GM19351 (cell line): ENCODE results near the gene SLC7A5.
"Not testable (repeated sequence)": the region's sequence is repeated elsewhere in the genome, so short reads cannot be mapped to it uniquely, and the experiment has no call there.

Experiments
- ATAC-seq: cut with Tn5 transposase; IDR thresholded peaks from one replicate; pipeline ENCODE4 v1.9.1; 2021; ENCODE audit warnings: mild to moderate bottlenecking, moderate library complexity; ENCODE audit not compliant: unreplicated experiment

SLC7A5 gene

DNA sequence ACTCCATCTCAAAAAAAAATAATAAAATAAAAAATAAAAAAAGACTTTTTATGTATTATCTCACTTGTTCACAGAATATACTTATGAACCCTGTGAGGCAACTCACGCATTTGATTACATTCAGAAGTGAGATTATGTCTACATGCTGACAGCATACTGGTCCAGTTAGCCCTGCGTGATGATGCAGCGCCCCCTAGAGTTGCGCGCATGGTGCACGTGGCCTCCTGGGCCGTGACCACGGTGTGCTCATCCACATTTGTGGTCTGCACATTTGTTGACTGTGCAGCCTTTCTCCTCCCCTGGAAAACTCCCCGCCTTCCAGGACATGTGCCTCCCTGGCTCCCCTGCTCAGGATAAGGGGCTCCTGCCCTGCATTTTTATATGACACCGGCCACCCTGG is 20.5 kb upstream of the SLC7A5 start:
- not testable (repeated sequence) for ATAC-seq

DNA sequence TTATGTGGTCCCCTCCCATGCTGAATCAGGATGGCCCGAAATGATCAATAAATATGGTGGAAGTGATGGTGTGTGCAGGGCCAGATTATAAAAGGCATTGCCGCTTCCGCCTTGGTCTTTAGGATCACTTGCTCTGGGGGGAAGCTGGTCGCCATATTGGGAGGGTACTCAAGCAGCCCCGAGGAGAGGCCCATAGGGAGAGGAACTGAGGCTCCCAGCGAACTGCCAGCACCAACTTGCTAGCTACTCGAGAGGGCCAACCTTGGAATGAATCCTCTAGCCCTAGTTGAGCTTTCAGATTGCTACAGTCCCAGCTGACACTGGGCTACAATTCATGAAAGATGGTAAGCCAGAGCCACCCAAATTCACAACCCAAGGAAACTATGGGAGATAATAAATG is 19.0 kb upstream of the SLC7A5 start:
- not testable (repeated sequence) for ATAC-seq

DNA sequence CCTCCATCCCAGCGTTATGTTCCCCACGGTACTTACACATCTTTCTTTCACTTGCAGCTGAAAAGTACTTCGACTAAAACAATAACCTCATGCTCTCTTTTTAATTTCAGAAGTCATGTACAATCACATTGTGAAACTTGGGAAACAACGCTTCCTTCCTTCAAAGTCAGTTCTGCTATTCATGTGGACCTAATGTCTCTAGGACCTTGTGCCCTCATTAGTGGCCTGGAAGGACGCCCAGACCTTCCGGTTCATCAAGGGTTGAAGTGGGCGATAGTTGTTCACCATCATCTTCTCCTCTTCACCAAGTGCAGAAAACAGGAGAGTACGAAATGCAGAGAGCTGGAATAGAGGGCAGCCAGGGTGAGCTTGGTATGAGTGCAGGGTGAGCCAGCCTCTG is 18.6 kb upstream of the SLC7A5 start:
- ATAC-seq, result not testable (repeated sequence)

DNA sequence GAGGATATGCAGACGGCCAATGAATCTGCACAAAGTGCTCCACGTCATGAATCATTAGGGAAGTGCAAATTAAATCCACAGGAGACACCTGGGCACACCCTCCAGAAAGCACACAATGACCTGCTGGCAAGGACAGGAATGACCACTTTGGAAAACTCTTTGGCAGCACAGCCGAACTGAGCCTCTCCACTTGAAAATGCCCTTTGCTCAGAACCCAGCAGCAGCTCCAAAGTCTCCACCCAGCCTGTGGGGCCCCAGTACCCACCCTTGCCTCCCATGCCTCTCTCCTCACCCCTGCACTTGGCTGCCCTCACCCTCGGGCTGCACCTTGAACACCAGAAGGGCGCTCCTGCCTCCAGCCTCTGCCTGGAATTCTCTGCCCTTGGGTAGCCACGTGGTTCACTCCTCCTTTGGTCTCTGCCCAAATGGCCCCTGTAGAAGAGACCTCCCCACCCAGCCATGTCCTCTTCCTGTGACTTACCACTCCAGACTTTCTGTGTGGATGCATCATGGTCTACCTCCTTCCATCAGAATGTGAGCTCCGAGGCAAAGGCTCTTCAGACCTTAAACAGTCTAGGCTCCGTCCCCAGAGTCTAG is 16.2 kb upstream of the SLC7A5 start:
- ATAC-seq, result not testable (repeated sequence)

DNA sequence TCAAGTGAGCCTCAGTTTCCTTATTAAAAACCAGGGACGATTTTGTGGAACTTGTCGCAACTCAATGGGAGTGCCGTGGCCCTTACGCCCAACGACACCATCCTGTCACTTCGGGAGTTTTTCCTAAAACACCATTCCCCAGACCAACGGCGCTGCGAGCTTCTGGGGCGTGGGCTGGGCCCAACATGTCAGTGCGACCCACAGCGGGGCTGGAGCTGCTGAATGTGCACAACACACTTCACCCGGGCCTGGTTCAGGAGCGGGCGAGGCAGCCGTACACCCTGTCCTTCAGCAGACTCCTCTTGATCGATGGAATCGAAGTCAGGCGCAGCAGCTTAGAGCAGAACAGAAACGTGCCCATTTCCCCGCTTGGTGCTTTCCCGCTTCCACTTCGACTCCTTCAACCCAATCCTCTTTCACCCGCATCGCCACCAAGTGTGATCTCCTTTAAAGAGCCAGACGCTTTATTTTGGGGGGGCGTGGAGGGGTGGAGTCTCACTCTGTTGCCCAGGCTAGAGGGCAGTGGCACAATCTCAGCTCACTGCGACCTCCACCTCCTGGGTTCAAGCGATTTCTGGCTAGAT is 13.2 kb upstream of the SLC7A5 start:
- ATAC-seq, result no peak

DNA sequence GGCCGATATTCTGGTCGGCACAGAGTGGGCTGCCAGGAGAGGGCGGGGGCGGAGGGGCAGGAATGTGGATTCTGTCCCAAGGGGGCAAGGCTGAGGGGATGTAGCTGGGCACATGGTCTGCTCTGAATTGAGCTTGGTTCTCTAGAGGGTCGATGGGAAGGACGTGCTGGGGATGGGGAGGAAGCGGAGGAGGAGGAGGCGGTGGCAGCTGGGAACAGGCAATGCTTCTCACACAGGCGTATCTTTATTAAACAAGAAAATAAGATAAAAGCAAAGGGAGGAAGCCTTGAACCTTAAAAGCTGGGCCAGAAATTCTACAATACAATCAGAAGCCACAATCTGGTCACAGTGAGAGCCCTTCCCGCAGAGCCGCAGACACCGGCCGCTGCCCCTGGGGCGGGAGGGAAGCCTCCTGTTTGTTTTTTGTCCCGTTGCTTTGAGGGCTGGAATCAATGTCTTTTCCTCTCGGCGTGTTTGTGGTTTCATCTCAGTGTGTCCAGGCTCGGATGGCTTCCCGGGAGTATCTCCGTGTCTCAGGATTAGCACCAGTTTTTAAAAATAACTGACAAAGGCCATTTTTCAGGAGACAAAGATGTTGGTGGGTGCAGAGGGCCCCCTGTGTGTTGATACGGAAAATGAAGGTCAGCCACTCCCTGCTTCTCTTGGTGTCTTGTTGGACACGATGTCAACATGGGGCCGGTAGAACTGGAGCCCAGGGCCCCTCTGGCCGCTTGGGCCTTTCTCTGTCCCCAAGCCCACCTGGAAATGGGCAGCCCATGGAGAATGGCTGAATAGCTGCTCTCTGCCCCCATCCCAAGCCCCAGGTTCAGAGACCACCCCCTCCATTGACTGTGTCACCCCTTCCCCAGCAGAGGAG is 12.3 kb upstream of the SLC7A5 start:
- ATAC-seq, result no peak

DNA sequence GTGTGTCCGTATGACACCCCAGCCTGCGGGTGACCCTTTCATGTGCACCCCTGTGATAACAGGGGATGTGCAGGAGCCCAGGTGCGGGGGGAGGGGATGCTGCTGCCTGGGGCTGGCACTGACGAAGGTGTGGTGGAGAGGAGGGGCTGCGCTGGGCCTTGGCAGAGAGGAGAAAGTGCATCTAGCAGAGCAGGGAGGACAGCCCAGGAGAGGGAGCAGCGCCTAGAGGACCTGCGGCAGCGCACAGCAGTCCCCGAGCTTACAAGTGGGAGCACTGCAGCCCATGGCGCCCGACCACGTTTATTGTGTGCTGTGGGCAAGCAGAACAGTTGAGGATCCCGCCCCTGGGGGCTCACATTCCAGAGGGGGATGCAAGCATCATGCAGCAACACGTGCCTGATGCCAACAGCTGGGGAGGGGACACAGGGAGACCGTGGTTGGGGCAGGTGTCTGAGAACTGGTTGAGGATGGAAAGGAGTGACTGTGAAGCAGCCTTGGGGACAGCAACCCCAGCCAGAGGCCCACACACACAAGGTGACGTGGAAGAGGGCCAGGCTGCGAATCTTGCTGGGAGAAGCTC is 10.9 kb upstream of the SLC7A5 start:
- ATAC-seq, result no peak

DNA sequence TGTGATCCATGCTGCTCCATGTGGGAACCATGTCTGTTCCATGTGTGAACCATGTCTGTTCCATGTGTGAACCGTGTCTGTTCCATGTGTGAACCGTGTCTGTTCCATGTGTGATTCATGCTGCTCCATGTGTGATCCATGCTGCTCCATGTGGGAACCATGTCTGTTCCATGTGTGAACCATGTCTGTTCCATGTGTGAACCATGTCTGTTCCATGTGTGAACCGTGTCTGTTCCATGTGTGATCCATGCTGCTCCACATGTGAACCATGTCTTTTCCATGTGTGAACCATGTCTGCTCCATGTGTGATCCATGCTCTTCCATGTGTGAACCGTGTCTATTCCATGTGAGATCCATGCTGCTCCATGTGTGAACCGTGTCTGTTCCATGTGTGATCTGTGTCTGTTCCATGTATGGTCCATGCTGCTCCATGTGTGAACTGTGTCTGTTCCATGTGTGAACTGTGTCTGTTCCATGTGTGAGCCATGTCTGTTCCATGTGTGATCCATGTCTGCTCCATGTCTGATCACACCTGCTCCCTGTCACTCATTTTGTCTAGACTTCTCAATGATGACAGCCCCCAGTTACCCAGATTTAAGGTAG is 10.2 kb upstream of the SLC7A5 start:
- ATAC-seq, result not testable (repeated sequence)

DNA sequence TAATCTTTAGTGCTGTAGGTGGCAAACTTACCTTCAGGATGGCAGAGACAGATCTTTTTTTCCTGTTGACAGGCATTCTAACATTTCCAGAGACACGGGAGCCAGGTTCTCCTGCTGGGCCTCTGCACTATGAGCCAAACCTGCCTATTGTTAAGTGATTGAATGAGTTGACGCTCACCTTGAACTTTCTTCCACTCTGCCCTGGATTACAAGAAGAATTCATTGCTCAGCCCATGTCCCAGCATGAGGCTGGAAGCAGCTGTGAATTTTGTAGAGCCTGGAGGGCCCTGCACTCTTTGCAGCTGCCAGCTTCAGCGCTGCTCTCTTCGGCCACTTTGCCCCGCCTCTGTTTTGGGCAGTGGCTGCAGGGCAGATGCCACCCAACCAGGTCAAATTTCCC is 9.4 kb upstream of the SLC7A5 start:
- ATAC-seq, result no peak

DNA sequence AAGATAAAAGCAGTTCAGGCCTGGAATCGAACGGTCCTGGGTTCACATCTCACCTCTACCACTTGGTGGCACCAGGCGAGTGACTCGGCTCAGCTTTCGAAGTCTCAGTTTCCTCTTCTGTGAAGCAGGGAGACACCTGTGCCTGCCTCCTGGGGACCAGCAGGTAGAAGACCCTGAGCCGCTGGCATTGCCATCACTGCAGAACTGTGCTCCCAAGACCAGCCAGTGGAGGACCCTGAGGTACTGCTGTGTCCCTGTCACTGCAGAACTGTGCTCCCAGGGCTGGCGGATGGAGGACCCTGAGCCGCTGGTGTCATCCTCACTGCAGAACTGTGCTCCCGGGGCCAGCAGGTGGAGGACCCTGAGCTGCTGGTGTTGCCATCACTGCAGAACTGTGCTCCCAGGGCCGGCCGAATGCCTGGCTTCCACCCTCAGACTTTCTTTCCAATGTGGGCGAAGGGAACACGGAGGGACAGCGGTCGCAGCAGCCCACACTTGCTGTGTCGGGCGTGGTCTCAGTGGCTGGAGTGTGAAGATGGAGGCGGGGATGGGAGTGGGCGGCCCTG is 8.7 kb upstream of the SLC7A5 start:
- ATAC-seq, result no peak

DNA sequence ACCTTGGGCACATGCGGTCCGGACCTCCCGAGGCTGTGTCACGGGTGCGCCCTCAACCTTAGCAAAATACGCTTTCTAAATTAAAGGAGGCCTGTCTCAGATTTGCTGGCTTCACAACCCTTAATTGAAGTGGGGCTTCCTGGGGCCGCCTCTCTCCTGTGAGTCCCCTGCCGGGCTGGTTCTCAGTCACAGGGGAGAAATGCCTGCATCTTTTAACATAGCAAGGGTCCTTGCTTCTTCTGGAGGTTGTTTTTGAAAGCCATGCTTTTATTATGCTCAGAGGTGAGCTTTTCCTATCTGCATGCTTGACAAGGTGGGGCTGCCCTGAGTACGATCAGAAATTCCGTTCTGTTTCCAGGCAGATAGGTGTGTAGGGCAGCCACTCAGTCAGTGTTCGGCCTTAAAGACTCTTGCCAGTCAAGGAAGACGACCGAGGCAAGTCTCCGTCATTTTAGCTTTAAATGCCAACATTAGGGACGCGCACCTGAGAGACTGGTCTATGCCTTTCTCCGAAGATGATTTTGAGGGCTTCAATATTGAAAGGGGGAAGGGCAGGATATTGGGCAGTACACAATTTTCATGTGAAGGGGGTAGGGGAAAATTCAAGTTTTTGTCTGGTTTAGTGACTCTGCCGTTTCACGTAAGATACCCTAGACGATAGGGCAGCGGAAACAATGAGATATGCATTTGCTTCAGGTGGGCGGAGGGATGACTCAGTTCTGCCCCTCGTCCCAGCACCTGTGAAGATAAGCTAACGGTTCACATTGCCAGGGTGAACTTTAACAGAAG is 5.5 kb upstream of the SLC7A5 start:
- ATAC-seq, result no peak

DNA sequence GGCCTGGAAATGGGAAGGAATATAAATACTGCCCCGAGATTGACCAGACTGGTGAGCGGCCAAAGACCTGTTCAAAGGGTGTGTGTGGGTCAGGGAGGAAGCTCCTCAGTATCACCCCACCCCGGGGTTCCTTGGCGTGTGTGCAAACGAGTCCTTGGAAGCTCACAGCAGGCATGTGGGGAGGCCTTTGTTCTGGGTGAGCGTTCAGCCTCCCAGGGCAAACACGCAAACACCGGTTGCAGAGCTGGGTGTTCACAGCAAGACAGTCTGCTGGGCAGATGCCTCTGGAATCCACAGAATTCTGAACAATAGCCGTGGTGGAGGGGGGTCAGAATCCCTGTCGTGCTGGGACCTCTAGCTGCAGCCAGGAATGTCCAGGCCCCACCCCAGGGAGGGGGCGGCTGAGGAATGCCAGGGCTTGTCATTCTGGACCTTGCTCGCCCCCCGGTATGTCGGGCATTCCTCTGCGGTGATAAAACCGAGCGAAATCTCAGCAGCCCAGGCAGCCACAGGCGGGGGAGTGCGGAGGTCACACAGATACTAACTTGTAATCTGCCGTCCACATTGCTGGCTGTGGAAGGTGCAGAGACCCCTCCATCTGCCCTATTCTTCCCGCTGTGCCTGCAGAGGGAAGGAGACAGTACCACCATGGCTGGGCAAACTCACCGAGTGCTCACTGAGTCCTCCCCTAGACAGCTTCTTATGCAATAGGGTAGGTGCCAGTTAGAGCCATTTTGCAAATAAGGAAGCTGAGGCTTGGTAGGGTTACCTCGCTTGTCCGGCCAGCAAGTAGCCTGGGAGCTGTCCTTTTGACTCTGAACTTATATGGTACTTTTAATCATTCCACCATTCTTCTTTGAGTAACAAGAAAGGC is 1.3 kb upstream of the SLC7A5 start:
- not testable (repeated sequence) for ATAC-seq

DNA sequence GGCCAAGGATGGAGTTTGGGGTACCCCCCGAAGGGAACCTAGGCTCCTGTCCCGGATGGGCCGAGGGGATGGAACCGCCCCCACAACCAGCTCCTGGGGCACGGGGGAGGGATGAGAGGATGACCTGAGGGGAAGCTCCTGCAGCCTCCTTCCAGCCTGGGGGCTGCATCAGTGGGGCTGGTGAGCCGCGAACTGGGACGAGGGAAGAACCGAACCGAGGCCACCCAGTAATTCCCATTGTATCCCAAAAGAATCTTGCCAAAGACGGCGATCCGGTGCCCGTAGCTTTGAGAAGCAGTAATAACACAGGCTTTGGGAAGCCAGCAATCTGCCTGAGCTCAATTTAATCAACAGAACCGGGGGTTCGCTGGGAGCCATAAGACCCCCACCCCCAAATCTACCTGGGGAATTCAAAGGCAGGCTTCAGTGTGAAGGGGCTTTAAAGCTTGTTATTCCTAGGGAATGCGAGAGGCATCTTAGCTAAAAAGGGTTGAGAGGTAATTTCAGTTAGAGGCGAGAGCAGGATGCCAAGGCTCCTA is 641 bp upstream of the SLC7A5 start:
- ATAC-seq, result not testable (repeated sequence)

DNA sequence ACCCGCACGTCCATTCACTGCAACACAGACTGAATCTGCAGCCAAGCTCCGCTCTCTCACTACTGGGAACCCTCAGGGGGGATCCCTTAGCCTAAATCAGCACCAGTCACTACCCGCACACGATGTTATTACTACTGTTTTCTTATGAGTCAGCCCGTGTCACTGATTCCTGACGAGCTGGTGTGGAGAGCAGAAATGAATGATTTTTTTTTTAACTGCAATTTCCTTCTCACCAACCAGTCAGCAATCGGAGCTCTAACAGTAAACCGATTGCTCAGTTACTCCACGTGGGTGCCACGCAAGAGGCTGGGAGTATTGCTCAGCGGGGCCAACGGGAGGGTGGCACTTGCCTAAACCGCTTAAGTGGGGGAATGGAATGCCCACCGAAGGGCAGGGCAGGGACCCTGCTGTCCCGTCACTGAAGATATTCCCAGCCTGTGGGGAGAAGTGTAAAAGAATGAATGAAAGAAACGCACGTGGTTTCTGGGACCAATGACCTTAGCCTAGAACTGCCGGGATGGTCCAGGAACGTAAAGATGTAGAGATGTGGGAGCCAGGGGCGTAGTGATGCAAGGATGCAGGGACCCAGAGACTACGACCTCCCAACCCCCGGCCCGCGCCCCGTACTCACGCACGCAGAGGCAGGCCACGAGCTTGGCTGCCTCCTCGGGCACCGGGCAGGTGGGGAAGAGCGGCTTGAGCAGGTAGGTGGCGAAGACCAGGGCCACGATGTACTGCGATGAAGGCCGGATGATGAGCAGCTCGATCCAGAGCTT is 865 bp downstream of the SLC7A5 start:
- ATAC-seq, result not testable (repeated sequence)

DNA sequence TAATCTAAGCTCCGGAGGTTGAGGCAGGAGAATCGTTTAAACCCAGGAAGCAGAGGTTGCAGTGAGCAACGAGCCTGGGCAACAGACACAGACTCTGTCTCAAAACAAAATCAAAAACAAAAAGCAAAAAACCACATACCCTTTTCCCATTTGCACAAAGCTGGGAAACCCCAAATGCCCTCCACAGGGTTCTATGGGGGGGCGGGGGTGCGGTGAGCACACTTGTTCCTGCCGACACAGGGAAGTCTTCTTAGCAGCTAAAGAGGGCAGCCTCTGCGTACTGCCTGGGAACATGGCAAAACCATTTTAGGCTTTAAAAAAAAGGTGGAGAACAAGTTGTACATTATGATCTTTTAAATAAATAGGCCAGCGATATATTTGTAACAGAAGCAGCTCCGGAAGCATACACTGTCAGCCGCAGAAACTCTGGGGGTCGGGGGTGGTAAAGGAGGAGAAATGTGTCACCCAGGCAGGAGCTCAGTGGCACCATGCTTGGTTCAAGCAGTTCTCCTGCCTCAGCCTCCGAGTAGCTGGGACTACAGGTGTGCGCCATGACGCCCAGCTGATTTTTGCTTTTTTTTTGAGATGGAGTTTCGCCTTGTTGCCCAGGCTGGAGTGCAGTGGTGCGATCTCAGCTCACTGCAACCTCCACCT is 3.3 kb downstream of the SLC7A5 start:
- ATAC-seq, result not testable (repeated sequence)

DNA sequence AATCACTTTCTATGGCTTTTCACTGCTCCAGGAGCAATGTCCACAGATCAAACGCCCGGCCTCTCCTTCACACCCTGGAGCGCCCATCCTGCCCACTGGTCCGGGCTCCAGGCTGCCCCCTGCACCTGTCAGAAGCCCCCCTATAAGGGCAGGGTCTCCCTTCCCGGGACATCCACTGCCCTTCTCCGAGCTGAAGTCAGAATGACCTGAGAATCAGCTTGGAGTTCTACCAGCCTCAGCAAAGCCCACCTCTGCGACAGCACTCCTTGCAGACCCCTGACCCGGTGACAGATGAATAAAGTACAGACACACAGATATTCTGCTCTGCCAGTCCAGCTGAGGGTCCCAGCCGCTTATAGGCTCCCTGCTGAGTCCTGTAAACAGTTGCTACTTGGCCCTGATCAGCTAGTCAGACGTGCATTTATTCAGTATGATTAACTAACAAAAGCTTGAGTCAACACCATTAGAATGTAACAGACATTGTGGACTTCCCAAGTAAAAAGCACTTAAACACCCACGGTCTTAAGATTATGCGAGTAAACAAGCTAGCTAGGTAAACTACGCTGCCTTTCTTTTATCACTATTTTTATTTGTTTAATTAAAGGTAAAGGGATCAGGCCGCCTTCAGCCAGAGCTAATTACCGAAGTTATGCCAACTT is 4.8 kb downstream of the SLC7A5 start:
- no peak for ATAC-seq

DNA sequence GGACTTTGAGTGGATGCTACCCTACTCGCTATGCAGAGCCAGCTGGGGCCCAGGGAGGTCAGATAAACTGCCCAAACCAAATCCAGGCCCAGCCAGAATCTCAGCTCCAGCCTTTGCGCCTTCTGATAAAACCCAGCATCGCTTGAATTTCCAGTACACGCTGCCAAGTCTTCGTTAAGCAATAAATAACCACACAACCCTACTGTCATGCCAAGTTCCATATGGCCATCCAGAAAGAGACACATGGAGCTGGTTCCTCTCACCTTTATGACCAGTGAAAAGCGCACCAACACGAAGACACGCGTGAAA is 6.0 kb downstream of the SLC7A5 start:
- ATAC-seq, result not testable (repeated sequence)
